HTERT RPE-1 (cell line): ENCODE data around the gene CFAP97.
"Not testable (repeated sequence)": the region's sequence is repeated elsewhere in the genome, so short reads cannot be mapped to it uniquely, and the experiment has no call there.

Source experiments
- in situ Hi-C: fragments of 300-500 bp; cut with MboI; formaldehyde crosslinking; loops from 4 replicates; pipeline ENCODE4 v1.14.3; 2020; ENCODE audit warnings: low sequenced_read_pairs

CFAP97 gene

DNA sequence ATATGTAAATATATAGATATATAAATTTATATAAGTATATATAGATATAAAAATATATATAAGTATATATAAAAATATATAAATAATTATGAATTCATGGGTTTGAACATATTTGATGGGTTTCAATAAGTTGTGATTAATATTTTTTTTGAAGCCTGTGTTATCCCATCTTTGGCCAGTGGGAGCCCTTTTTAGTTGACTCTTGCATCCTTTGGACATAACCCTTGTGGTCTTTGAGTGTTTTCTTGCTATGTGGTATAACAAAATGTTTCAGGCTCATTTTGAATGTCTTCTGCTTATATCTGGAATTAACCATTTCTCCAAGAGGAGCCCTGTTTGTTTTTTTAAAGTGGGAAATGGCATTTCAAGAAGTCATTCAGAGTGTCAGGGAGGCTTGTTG lies 20.8 kb upstream of the CFAP97 start:
- in situ Hi-C loops = no loop called here

- in situ Hi-C loops = no loop called here
Observed at GRCh38 chr4:185222598-185222997, 18.8 kb upstream of the CFAP97 start.

GRCh38 chr4:185221912-185222311 lies 18.1 kb upstream of the CFAP97 start:
- in situ Hi-C loops = no loop called here

DNA sequence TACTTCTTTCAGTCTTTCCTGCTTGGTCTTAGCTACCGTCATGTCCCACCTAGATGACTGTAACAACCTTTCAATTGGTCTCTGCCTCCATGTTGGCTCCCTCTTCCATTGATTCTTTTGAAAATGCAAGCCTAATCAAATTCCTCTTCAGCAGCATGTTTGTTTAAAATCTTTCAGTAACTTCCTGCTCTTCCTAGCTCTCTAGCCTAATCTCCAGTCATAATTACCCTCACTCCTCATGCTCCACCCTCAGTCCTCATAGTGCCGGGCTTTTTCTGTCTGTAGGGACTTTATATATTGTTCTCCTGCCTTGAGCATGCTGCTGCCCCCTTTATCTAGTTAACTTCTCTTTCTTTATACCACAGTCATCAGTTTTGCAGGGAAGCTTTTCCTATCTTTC lies 17.7 kb upstream of the CFAP97 start:
- in situ Hi-C loops = no loop called here

DNA sequence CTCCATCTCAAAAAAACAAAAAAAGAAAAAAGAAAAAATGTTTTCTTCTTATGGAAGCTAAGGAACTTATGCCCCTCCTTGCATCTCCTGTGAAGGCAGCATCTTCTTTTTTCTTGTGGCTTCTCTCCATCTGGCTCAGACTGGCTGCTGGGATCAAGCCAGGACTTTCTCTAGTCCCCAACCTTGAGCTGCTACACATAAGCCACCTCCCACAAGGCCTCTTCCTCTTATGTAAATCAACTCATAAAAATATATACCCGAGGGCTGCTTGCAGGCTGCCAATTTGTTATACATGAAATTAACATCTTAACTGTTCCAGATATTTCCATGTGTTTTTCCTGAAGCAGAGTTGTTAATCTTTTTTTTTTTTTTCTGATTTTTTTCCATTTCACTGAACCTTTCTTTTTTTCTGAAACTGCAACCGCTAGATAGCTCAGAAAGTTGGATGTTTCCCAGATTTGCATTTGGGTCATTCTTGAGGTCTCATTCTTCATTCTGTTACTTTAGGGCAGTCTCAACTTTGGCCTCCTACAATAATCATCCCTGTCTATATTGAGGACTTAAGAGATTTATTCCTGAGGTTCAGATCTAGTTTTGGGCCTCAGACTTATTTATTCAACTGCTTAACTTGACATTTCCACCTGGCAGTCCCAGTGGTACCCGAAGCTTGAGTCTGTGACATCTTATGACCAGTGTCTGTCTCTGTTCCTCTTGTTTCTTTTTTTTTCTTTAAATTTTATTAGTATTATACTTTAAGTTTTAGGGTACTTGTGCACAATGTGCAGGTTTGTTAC lies 15.9 kb upstream of the CFAP97 start:
- in situ Hi-C loops = no loop called here

GRCh38 chr4:185218312-185218711 lies 14.5 kb upstream of the CFAP97 start:
- in situ Hi-C loops = no loop called here

GRCh38 chr4:185217408-185217975 lies 13.7 kb upstream of the CFAP97 start:
- in situ Hi-C loops = no loop called here

GRCh38 chr4:185215261-185215660 lies 11.5 kb upstream of the CFAP97 start:
- in situ Hi-C loops = no loop called here

DNA sequence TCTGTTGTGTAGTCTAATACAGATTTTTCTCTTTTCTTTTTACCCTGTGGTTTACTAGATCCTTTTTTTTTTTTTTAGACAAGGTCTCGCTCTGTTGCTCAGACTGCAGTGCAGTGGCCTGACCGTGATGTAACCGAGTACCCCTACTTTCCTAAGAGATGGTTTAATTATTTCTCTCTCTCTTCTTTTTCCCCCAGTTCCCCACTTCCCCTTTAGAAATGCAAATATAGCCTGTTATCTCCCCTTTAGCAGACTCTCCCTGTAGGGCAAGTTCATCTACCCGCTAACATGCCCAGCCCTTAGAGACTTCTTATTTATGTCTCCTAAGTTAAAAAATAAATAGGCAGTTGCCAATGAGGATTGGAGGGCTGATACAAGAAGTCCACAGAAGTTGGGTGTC lies 10.1 kb upstream of the CFAP97 start:
- in situ Hi-C loops = no loop called here

DNA sequence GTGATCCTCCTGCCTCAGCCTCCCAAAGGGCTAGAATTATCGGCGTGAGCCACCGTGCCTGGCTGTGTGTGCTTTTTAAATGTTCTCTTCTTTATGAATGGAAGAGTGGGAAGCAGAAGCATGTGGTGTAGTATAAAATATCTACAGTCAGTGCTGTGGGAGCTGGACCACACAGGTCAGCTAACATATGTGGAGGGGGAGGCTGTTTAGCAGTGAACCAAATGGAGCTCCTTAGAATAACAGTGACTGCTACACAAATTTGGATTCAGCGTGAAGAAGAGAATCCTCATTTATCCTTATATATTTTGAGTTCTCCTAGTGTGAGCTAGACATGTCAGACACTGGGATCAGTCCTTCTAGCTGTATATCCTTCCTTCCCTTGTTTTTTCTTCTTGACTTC lies 8.8 kb upstream of the CFAP97 start:
- in situ Hi-C loops = no loop called here

- in situ Hi-C loops = no loop called here
Observed at GRCh38 chr4:185211641-185212040, 7.8 kb upstream of the CFAP97 start.

- in situ Hi-C loops = no loop called here
Observed at GRCh38 chr4:185211035-185211434, 7.2 kb upstream of the CFAP97 start.

- in situ Hi-C loops = no loop called here
Observed at GRCh38 chr4:185210102-185210981, 6.5 kb upstream of the CFAP97 start.

DNA sequence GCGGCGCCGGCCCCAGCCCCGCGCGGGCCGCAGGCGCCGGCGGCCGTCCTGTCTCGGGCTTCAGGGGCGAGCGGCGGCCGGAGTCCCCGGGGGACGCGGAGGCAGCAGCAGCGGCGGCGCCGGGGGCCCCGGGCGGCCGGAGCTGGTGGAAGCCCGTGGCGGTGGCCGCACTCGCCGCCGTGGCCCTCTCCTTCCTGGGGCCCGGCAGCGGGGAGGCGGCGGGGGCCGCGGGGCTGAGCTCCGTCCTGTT lies 6.0 kb upstream of the CFAP97 start:
- in situ Hi-C loops = not testable (repeated sequence)

DNA sequence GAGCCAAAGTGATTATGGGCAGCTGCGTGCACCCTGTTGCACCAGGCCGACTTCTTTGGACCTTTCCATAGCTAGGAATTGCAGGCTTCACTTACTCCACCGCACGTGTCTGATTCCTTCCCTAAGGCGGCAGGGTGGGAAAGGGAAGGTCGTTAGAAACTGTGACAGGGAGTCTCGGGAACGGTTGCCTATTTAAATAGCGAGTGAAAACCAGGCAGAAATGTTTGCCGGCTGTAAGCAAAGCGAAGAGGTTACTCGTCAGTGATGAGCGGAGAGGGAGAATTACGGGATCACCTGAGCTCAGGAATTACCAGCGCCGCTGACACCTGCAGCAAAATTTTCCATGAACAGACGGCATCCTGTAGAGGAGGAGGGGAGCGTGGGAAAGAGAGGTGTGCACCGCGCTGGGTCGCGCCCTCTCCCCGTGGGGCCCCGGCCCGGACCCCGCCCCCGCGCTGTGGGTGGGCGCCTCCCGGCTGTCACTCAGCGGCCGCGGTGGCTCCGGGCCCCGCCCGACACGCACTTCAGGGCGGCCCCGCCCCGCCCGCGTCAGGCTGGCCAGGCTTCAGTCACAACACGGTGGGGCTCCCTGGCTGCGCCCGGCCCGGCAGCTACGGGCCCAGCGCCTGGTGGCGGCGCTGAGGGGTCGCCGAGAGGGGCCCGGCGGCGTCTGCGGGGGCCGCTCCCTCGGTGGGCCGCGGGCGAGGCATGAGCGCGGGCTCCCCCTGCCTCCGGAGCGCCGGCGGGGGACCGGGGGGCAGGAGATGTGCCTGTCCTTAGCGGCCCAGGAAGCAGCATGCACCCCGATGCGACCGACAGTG lies 5.4 kb upstream of the CFAP97 start, which contains the start of gene SNX25:
SNX25 (plus strand) TSS at position 568 of the 821 bp plus-strand sequence; CDS start at position 797, 229 bp downstream.
- in situ Hi-C loops = no loop called here

- in situ Hi-C loops = no loop called here
Observed at GRCh38 chr4:185207466-185207865, 3.7 kb upstream of the CFAP97 start.

DNA sequence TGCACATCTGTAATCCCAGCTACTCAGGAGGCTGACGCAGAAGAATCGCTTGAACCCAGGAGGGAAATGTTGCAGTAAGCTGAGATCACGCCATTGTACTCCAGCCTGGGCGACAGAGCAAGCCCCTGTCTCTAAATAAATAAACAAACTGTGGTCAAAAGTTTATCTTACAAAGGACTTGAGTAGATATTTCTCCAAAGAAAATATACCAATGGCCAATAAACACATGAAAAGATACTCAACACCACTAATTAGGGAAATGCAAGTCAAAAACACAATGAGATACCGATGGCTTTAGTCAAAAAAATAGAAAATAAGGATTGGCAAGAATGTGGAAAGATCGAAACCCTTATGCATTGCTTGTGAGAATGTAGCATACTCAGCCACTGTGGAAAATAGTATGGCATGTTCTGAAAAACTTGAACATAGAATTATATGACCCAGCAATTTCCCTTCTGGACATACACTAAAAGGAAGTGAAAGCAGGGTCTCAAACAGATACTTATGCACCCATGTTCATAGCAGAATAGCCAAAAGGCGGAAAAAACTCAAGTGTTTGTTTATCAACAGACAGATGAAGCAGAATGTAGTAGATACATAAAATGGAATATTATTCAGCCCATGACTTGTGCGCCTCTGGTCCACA lies 2.0 kb upstream of the CFAP97 start:
- in situ Hi-C loops = no loop called here

GRCh38 chr4:185205073-185205472 lies 1.3 kb upstream of the CFAP97 start:
- in situ Hi-C loops = not testable (repeated sequence)

DNA sequence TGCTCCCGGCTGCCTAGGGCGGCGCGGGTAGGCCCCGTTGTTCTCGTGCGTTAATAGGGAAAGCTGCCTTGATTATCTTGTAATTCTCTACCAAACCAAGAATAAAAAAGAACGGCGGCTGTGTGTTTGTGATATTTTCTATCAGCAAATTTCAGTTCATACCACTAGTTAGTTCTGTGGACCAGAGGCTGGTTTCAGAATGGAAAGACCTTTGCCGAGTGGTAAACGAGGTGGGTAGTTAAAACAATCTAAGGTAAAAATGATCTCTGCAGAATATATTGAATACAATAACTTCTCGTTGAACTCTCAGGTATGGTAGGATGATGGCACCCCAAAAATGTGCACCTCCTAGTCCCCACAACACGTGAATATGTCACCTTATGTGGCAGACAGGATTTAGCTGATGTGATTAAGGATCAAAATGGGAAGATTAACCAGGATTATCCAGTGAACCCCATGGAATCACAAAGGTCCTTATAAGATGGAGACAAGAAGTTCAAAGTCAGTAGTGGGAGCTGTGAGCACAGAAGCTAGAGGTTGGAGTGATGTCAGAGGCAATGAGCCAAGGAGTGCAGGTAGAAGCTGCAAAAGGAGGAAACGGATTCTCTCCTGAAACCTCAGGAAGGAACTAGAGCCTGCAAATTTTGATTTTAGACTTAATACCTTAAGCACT lies 574 bp upstream of the CFAP97 start:
- in situ Hi-C loops = no loop called here

DNA sequence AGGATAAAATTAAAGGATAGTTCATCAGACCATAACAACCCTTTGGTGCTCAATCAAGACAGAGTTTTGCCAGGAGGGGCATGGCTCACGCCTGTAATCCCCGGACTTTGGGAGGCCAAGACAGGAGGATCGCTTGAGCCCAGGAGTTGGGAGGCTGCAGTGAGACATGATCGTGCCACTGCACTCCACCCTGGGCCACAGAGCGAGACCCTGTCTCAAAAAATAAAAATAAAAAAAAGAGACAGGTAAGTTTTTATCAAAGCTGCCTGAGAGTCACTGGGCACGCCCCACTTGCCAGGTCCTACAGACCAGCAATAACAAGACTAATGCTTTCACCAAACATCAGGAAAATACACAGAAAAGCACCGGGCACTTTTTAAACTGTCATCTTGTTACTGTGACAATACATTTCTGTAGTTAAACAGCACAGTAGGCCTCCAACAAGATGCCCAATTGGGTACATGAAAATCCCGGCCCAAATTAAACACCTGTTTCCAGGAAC lies 765 bp downstream of the CFAP97 start:
- in situ Hi-C loops = no loop called here
